HUES64 (cell line): ENCODE measurements around the gene AATK.

Source experiments
- H3K27ac ChIP-seq: 2 replicates; pipeline ENCODE4 v1.7.0; 2013; ENCODE audit warnings: low read depth, low read length, inconsistent platforms
- H3K27me3 ChIP-seq: 2 replicates; pipeline ENCODE4 v1.6.1; 2013; ENCODE audit warnings: mild to moderate bottlenecking, low read length; ENCODE audit not compliant: insufficient read depth
- H3K36me3 ChIP-seq: 2 replicates; pipeline ENCODE4 v1.6.1; 2013; ENCODE audit warnings: mild to moderate bottlenecking, low read length; ENCODE audit not compliant: insufficient read depth
- H3K4me1 ChIP-seq: 2 replicates; pipeline ENCODE4 v1.6.1; 2013; ENCODE audit warnings: mild to moderate bottlenecking, low read length, moderate library complexity; ENCODE audit not compliant: insufficient read depth
- H3K4me3 ChIP-seq: 2 replicates; pipeline ENCODE4 v1.5.1; 2013; ENCODE audit warnings: mild to moderate bottlenecking, low read length, moderate library complexity
- H3K9ac ChIP-seq: 2 replicates; pipeline ENCODE4 v1.6.1; 2013; ENCODE audit warnings: mild to moderate bottlenecking, low read depth, low read length
- H3K9me3 ChIP-seq: 2 replicates; pipeline ENCODE4 v1.6.1; 2013; ENCODE audit warnings: low read depth, low read length; ENCODE audit not compliant: insufficient read depth
- WGBS: fragments of 150-250, 120-280 bp; methylation state at CpG from one replicate; pipeline ENCODE4 v1.1.7; 2013; ENCODE audit warnings: missing lambda C conversion rate; 5-methylcytosine and 5-hydroxymethylcytosine counted together

AATK gene

GRCh38 chr17:81138083-81138482 lies 27.9 kb downstream of the AATK start:
- H3K36me3 ChIP-seq = no peaks in the 10 kb centered on the region
- no peaks in the 10 kb centered on the region for H3K9me3 ChIP-seq
- no peaks in the 10 kb centered on the region for H3K4me1 ChIP-seq
- H3K9ac ChIP-seq = no peak overlapping the region
- no peak overlapping the region for H3K4me3 ChIP-seq
- no peak overlapping the region for H3K27ac ChIP-seq
- WGBS = 90% methylated on average over 15 of the region's 15 CpGs
- no peaks in the 10 kb centered on the region for H3K27me3 ChIP-seq

GRCh38 chr17:81137248-81137647 lies 28.8 kb downstream of the AATK start:
- Histone ChIP-seq H3K27me3 (no peaks in the 10 kb centered on the region), H3K4me1 (no peaks in the 10 kb centered on the region), H3K4me3 (no peak overlapping the region), H3K9me3 (no peaks in the 10 kb centered on the region), H3K9ac (no peak overlapping the region), H3K36me3 (no peaks in the 10 kb centered on the region), H3K27ac (no peak overlapping the region)
- WGBS = 97% methylated on average over 13 of the region's 13 CpGs

- no peak overlapping the region for H3K27ac ChIP-seq
- no peaks in the 10 kb centered on the region for H3K27me3 ChIP-seq
- H3K4me3 ChIP-seq = no peak overlapping the region
- no peaks in the 10 kb centered on the region for H3K4me1 ChIP-seq
- WGBS = 78% methylated on average over 8 of the region's 8 CpGs
- no peak overlapping the region for H3K9ac ChIP-seq
- H3K36me3 ChIP-seq = no peaks in the 10 kb centered on the region
- H3K9me3 ChIP-seq = no peaks in the 10 kb centered on the region
Measured at GRCh38 chr17:81136366-81136765, 29.7 kb downstream of the AATK start.

- 90% methylated on average over 28 of the region's 28 CpGs for WGBS
- no peaks in the 10 kb centered on the region for H3K4me1 ChIP-seq
- H3K9ac ChIP-seq = no peak overlapping the region
- no peaks in the 10 kb centered on the region for H3K27me3 ChIP-seq
- H3K27ac ChIP-seq = no peak overlapping the region
- no peaks in the 10 kb centered on the region for H3K9me3 ChIP-seq
- H3K36me3 ChIP-seq = no peaks in the 10 kb centered on the region
- no peak overlapping the region for H3K4me3 ChIP-seq
Measured at GRCh38 chr17:81135505-81136278, 30.3 kb downstream of the AATK start.

- Histone ChIP-seq H3K36me3 (no peaks in the 10 kb centered on the region), H3K27ac (no peak overlapping the region), H3K27me3 (no peaks in the 10 kb centered on the region), H3K4me1 (no peaks in the 10 kb centered on the region), H3K9me3 (no peaks in the 10 kb centered on the region), H3K4me3 (no peak overlapping the region), H3K9ac (no peak overlapping the region)
- 87% methylated on average over 28 of the region's 28 CpGs for WGBS
Measured at GRCh38 chr17:81134064-81134781, 31.8 kb downstream of the AATK start.

- H3K27ac ChIP-seq = no peak overlapping the region
- H3K27me3 ChIP-seq = no peaks in the 10 kb centered on the region
- H3K36me3 ChIP-seq = no peaks in the 10 kb centered on the region
- H3K4me1 ChIP-seq = no peaks in the 10 kb centered on the region
- H3K9ac ChIP-seq = no peak overlapping the region
- H3K4me3 ChIP-seq = no peak overlapping the region
- no peaks in the 10 kb centered on the region for H3K9me3 ChIP-seq
- 92% methylated on average over 22 of the region's 22 CpGs for WGBS
Measured at GRCh38 chr17:81132770-81133723, 33.0 kb downstream of the AATK start.

- Histone ChIP-seq H3K9me3 (no peaks in the 10 kb centered on the region), H3K9ac (no peak overlapping the region), H3K4me3 (no peak overlapping the region), H3K4me1 (no peaks in the 10 kb centered on the region), H3K27me3 (no peaks in the 10 kb centered on the region), H3K36me3 (no peaks in the 10 kb centered on the region), H3K27ac (no peak overlapping the region)
- WGBS = 73% methylated on average over 11 of the region's 11 CpGs
Measured at GRCh38 chr17:81132197-81132540, 33.9 kb downstream of the AATK start.

GRCh38 chr17:81131486-81132196 lies 34.4 kb downstream of the AATK start:
- no peak overlapping the region for H3K9ac ChIP-seq
- H3K36me3 ChIP-seq = no peaks in the 10 kb centered on the region
- H3K4me3 ChIP-seq = no peak overlapping the region
- H3K9me3 ChIP-seq = no peaks in the 10 kb centered on the region
- no peaks in the 10 kb centered on the region for H3K4me1 ChIP-seq
- H3K27ac ChIP-seq = no peak overlapping the region
- H3K27me3 ChIP-seq = no peaks in the 10 kb centered on the region
- 94% methylated on average over 14 of the region's 14 CpGs for WGBS

- WGBS = 90% methylated on average over 41 of the region's 41 CpGs
- Histone ChIP-seq H3K4me3 (no peak overlapping the region), H3K4me1 (no peaks in the 10 kb centered on the region), H3K9ac (no peak overlapping the region), H3K9me3 (no peaks in the 10 kb centered on the region), H3K27ac (no peak overlapping the region), H3K36me3 (no peaks in the 10 kb centered on the region), H3K27me3 (no peaks in the 10 kb centered on the region)
Measured at GRCh38 chr17:81130385-81131361, 35.3 kb downstream of the AATK start.
